Esophagus muscularis mucosa (tissue), 3 donors: ENCODE measurements around the gene RAD9A.

ENCODE experiments used
- CTCF ChIP-seq, 3 experiments: fragments of 200-600 bp in 2 of 3; fragments of 450-650 bp in 1 of 3; sonication (generic) in 2 of 3; IDR thresholded peaks; one replicate each; pipeline ENCODE4 v1.5.1; 2017 to 2019; ENCODE audit warnings: antibody characterized with exemption in 3 of 3, mild to moderate bottlenecking in 2 of 3, moderate library complexity in 1 of 3
- POLR2A ChIP-seq: fragments of 450-650 bp; IDR thresholded peaks from one replicate; pipeline ENCODE4 v1.6.1; 2017; ENCODE audit warnings: antibody characterized with exemption, moderate library complexity, mild to moderate bottlenecking, low read depth

- TF ChIP-seq CTCF (IDR thresholded peaks at IDR 0.05) = peak; percentile 87 to 98 (median 96)
- TF ChIP-seq POLR2A = no peak
Measured at GRCh38 chr11:67351275-67352005, 40.3 kb upstream of the RAD9A start.
